ENCODE data around the gene VCAN.
A peak's percentile ranks its signal among the peaks of the same experiment; 100 is the strongest.
"Not testable (repeated sequence)": the region's sequence is repeated elsewhere in the genome, so short reads cannot be mapped to it uniquely, and the experiment has no call there.

The VCAN gene

GRCh38 chr5:83471405-83472212, at the start of gene VCAN:
VCAN (plus strand) TSS chr5:83471744; CDS start chr5:83483519, 11,775 bp downstream.
- DNase-seq (ENCODE audit: low read depth) = peak; percentile 84

- no peak for DNase-seq (ENCODE audit: low read depth)
These were observed 49.3 kb upstream of the VCAN start for GRCh38 chr5:83422284-83422683.

DNA sequence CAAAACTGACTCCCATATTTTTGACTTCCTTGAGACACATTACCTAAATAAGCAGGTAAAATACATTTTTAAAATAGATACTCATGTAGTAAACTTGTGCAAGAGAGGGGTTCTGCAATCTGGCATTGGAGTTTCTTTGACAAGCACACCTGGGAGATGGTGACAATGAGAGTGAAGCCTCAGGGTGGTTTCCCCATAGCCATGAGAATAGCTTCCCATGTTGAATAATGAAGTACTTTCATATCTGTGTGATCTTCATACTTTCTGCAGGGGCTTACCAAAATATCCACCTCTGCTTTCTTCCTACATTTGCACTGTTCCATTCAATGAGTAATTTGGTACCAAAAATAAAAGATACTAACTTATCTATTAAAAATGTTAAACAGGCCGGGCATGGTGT, 44.7 kb upstream of the VCAN start:
- no peak for DNase-seq (ENCODE audit: low read depth)

- no peak for DNase-seq (ENCODE audit: low read depth)
These were observed 43.4 kb upstream of the VCAN start for GRCh38 chr5:83428126-83428525.

GRCh38 chr5:83428890-83429289, 42.7 kb upstream of the VCAN start:
- DNase-seq (ENCODE audit: low read depth) = no peak

GRCh38 chr5:83430130-83431010, 41.2 kb upstream of the VCAN start:
- DNase-seq (ENCODE audit: low read depth) = no peak

DNA sequence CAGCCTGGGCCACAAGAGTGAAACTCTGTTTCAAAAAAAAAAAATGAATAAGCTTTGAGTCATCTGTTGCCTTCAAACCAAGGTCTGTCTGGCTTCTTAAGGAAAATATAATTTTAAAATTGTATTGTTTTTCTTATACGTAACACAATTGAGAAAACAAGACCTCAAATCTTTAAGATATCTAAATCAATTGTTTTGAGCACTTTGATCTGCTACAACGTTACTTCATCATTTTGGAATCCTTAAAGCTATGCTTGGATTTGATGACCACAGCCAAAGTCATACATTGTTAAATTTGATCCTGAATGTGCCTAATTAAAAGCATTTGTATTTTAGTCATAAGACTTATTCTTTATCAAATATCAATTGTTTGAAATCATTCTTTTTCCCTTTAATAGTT, 37.7 kb upstream of the VCAN start:
- no peak for DNase-seq (ENCODE audit: low read depth)

DNA sequence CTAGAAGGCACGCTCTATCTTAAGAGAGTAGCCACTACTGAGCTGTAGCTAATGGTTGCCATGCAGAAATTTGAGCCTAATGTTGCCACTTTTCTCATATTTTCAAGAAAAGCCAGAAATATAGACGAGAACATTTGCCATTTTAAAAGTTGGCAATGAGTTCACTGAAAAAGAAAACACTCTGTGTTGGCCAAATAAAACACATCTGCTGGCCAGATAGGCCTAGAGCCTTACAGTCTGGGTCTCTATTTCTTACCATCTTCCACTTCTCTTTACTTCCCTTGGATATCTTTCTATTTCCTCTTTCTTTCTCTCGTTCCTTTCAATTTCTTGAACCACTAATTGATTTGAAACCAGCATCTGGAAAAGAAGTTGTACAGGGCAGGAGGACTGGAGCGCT, 36.6 kb upstream of the VCAN start:
- no peak for DNase-seq (ENCODE audit: low read depth)

DNA sequence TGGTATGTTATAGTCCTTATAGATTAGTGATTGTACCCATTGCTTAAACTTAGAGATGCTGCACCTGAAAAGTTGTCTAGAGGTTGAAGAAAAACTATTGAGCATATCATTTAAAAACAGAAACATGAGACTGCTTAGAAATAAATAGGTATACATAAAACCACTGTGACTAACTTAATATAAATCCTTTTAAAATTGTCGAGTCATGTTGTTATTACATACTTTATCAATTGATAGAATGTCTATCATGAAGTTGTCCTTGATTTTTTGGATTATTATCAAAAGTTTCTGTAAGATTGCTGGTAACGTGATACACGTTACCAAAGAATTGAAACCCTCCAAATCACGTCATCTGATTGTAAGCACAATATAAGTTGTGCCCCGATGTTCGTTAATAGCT, 35.3 kb upstream of the VCAN start:
- DNase-seq (ENCODE audit: low read depth) = no peak

DNA sequence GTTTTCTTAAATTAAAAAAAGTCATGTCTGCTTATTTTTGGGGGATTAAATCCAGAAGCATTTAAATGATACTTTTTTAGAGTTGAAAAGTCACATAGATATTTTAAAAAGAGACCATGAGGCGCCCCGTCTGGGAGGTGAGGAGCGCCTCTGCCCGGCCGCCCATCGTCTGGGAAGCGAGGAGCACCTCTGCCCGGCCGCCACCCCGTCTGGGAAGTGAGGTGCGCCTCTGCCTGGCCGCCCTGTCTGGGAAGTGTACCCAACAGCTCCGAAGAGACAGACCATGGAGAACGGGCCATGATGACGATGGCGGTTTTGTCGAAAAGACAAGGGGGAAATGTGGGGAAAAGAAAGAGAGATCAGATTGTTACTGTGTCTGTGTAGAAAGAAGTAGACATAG, 33.8 kb upstream of the VCAN start:
- DNase-seq (ENCODE audit: low read depth) = not testable (repeated sequence)

GRCh38 chr5:83440826-83441225, 30.7 kb upstream of the VCAN start:
- no peak for DNase-seq (ENCODE audit: low read depth)

- no peak for DNase-seq (ENCODE audit: low read depth)
These were observed 29.8 kb upstream of the VCAN start for GRCh38 chr5:83441747-83442146.

DNA sequence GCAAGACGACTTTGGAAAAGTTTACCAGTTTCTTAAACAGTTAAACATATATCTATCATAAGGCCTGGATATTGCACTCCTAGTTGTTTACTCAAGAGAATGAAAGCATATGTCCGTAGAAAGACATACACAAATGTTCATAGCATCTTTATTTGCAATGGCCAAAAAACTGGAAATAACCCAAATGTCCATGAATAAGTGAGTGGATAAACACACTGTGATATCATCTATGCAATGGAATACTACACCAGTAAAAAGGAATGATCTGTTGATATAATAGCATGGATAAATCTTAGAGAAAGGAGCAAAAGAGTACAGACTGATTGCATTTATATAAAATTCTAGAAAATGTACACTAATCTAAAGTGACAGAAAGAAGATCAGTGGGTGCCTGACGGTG, 28.0 kb upstream of the VCAN start:
- no peak for DNase-seq (ENCODE audit: low read depth)

- no peak for DNase-seq (ENCODE audit: low read depth)
These were observed 27.1 kb upstream of the VCAN start for GRCh38 chr5:83444445-83444844.

- no peak for DNase-seq (ENCODE audit: low read depth)
These were observed 25.1 kb upstream of the VCAN start for GRCh38 chr5:83446253-83446947.

GRCh38 chr5:83447533-83447932, 24.0 kb upstream of the VCAN start:
- DNase-seq (ENCODE audit: low read depth) = no peak

- no peak for DNase-seq (ENCODE audit: low read depth)
These were observed 21.2 kb upstream of the VCAN start for GRCh38 chr5:83450183-83450966.

GRCh38 chr5:83450967-83451248, 20.6 kb upstream of the VCAN start:
- DNase-seq (ENCODE audit: low read depth) = no peak

- DNase-seq (ENCODE audit: low read depth) = no peak
These were observed 19.6 kb upstream of the VCAN start for GRCh38 chr5:83451955-83452354.

- DNase-seq (ENCODE audit: low read depth) = no peak
These were observed 17.6 kb upstream of the VCAN start for GRCh38 chr5:83453937-83454336.

DNA sequence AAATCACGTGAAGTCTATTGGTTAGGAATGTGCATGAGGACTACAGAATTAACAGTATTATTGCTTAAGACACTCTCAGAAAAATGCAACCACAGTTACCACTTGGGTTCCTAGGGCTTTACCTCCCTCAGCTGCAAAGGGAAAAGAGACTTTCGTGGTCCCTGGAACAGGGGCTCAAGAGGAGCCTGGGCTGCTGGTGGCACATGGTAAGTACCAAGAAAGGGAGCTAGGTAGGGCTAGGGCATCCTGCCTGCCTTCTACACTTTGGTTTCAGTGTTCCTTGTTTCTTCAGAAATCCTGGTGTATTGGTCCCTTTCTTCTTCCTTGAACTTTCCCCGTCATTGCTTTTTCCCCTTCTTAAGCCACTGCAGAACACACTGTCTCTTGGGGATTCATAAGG, 7.3 kb upstream of the VCAN start:
- DNase-seq (ENCODE audit: low read depth) = no peak
